GM21717 (cell line): Measurements from ENCODE around the gene SRGAP2B.
"Not testable (repeated sequence)": the region's sequence is repeated elsewhere in the genome, so short reads cannot be mapped to it uniquely, and the experiment has no call there.

Experiments used
- ATAC-seq: cut with Tn5 transposase; IDR thresholded peaks from one replicate; pipeline ENCODE4 v1.9.1; 2021; ENCODE audit warnings: mild to moderate bottlenecking, moderate library complexity; ENCODE audit not compliant: unreplicated experiment

The SRGAP2B gene

DNA sequence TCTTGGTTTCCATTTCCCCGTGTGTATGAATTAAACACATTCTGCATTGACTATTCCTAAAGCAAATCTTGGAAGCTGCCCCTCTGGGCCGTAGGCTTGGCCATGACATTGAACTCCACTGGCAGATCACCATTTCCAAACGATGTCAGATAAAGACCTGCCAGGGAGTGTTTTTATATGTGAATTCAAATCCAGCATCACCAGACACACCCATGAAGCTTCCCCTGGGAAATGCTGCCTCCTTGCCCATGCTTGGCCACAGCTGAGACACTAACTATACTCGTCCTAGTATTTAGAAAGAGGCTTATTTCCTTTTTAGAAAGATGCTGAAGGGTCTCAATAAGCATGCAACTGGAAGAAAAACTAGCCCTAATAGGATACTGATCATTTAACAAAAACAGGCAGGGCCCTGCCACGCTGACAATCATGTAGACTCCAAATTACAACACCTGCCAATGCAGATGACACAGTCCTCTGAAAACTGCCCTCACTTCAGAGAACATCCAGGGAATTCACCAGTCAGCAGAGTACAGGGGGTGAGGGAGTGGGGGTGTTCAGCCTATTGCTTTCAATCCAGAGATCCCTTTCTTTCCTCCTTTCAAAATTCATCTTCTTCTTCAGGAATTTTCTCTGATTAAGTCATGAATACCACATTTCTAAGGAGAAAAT lies 94.9 kb downstream of the SRGAP2B start:
- ATAC-seq, result not testable (repeated sequence)

DNA sequence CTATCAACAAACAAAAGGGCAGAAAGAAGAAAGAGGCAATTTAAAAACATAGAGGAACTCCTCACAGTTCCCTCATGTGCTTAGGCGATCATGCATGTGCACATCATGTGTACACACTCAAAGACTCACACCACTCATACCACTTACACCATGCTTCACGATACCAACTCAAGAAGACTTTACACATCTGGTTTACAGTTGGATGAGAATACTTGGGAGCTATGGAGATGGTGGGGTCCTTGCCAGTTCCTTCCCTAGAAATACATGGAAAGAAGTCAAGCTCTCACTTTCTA lies 96.2 kb downstream of the SRGAP2B start:
- not testable (repeated sequence) for ATAC-seq

DNA sequence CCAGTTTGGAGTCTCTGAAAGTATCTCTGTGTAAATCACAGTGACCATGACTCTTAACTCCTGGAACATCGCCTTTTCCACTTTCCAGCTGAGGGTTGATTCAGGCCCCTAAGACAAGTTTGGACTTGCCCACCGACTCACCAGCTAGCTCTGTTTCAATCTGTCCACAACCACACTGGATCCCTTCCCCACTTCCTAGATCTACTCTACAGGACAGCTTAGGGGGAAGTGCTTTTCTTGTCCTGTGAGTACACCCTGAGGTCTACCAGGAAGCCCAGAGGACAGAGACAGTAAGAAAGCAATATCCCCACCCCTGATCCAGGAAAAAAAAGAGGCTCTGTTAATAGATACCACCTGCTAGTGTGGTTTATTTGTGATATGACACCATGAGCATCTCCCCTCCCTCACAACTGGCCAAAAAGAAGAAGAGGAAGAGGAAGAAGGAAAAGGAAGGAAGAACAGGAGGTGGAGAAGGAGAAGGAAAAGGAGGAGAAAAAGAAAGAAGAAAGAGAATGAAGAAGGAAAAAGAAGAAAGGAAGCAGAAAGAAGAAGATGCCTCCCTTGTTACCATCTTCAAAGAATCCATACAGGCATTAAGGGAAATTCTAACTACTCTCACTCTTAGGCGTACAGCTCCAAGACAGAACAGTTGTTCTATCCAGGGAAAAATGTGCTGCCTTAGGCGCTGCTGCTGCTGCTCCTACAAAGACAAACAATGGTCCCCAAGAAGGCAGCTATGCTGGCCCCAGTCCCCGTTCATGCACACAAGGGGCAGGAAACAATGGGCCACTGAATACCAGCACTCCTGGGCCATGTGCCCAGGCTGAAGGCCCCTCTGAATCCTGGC lies 96.8 kb downstream of the SRGAP2B start:
- ATAC-seq, result not testable (repeated sequence)

GRCh38 chr1:144995833-144996410 lies 99.2 kb downstream of the SRGAP2B start:
- ATAC-seq, result not testable (repeated sequence)

- ATAC-seq, result not testable (repeated sequence)
These were observed 102.2 kb downstream of the SRGAP2B start for GRCh38 chr1:144992915-144993314.

DNA sequence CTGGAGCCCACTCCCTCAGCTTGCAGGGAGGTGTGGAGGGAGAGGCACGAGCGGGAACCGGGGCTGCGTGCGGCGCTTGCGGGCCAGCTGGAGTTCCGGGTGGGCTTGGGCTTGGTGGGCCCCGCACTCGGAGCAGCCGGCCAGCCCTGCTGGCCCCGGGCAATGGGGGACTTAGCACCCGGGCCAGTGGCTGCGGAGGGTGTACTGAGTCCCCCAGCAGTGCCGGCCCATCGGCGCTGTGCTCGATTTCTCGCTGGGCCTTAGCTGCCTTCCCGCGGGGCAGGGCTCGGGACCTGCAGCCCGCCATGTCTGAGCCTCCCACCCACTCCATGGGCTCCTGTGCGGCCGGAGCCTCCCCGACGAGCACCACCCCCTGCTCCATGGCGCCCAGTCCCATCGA lies 104.5 kb downstream of the SRGAP2B start:
- not testable (repeated sequence) for ATAC-seq

GRCh38 chr1:144987131-144987530 lies 108.0 kb downstream of the SRGAP2B start:
- not testable (repeated sequence) for ATAC-seq

GRCh38 chr1:144986171-144986860 lies 108.8 kb downstream of the SRGAP2B start:
- ATAC-seq, result not testable (repeated sequence)

GRCh38 chr1:144985550-144986170 lies 109.5 kb downstream of the SRGAP2B start:
- ATAC-seq, result not testable (repeated sequence)

DNA sequence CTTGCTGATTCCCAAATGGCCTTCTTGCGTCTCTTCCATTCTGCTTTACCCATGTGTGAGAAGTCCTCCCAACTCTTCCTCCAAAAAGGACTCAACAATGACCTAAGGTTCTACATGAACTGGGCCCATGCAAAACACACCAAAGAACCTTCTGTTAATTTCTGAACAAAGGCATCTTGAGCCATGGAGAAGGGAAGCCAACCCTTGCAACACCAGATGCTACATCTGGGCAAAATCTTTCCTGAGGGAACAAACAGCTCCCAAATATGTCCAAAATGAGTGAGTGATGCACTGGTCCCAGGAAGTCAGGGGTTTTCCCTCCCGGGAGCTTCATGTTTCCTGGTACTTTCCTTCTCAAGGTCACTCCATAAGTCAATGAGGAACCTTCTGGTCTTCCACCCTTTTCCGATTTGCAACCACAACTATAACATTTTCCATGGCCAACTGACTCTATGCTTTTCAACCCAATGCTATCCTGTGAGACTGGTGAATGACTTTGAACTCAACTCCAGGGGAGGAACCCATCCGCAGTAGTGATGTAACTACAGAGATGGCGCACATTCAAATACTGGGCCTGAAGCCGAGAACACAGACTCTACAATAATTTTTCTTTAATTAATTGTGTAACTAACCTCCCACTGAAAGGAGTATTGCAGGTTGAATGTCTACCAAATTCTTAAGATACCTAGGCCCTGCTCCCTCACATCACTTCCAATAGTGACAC lies 112.2 kb downstream of the SRGAP2B start:
- not testable (repeated sequence) for ATAC-seq

DNA sequence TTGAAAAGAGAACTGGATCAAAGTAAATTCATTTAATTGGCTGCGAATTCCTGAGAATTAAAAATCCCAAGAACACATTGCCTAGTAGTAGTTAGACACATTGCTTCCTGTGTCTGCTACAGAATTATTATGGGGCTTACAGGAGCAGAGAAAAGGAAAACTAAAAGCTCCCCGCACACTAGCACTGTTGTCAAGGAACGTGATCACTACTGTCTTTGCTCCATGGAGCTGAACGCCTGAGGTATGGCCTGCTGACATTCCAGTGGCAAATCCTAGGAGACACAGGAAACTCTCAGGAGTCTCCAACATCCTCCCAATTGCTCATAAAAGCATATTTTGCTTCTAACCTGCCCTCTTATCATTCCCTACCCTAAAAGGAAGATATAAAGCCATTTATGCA lies 114.0 kb downstream of the SRGAP2B start:
- not testable (repeated sequence) for ATAC-seq

DNA sequence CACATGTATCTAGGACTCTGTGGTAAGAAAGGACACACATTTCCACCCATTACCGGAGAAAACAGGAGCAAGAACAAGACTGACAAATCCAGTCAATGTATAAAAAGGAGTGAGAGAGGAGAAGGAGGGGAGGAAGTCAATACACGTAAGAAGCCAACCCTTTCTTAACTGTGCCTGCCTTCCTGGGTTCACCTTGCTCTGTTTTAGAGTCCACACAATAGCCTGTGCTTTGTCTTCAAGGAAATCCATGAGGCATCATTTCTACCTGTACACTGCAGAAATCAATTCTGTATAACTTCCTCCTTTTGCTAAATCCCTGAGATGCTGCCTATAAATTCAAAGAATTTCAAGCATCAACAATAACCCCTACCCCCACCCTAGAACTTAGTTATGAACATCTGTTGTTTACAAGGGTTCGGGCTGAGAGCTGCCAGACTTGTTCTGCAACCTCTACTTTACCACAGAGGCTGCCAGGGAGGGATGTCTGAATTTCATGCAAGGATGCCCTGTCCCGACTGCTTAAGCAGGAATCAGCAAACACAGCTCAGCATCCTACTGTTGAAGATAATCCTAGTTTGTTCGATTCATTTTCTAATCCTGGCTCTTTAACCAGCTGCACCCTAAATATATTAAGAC lies 115.0 kb downstream of the SRGAP2B start:
- ATAC-seq, result not testable (repeated sequence)

GRCh38 chr1:144977856-144978255 lies 117.3 kb downstream of the SRGAP2B start:
- ATAC-seq, result not testable (repeated sequence)

GRCh38 chr1:144971936-144972335 lies 123.2 kb downstream of the SRGAP2B start:
- not testable (repeated sequence) for ATAC-seq

GRCh38 chr1:144966488-144966887 lies 128.6 kb downstream of the SRGAP2B start:
- not testable (repeated sequence) for ATAC-seq

- not testable (repeated sequence) for ATAC-seq
These were observed 130.4 kb downstream of the SRGAP2B start for GRCh38 chr1:144964765-144965164.

- ATAC-seq, result not testable (repeated sequence)
These were observed 130.9 kb downstream of the SRGAP2B start for GRCh38 chr1:144964186-144964585.

DNA sequence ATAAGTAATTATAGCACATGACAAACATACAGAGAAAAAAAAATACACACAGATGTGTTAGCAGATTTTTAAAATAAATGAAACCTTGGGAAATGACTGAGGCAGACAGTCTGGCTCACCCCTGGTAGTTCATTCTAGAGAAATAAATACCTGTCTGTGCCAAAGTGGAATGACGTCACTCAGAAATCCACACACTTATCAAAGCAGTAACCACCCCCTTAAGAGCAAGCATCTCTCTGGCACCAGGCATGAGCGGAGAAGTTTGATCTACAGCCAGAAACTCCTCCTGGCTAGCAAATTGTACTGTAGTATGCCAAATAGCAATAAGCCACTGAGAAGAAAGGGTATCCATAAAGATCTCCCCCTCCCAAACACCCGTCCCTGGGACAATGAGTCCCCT lies 131.6 kb downstream of the SRGAP2B start:
- not testable (repeated sequence) for ATAC-seq
